Glomerular visceral epithelial cell (primary cell): Measurements from ENCODE around the gene CCDC142.
"Not testable (repeated sequence)": the region's sequence is repeated elsewhere in the genome, so short reads cannot be mapped to it uniquely, and the experiment has no call there.

Experiments
- DNase-seq: peaks from one replicate; pipeline ENCODE4 v3.0.0-alpha.2; 2016; ENCODE audit errors: extremely low spot score

Gene CCDC142

GRCh38 chr2:74471332-74472065 lies 11.3 kb downstream of the CCDC142 start:
- DNase-seq, result no peak

GRCh38 chr2:74470742-74471141 lies 12.1 kb downstream of the CCDC142 start:
- DNase-seq, result not testable (repeated sequence)

- no peak for DNase-seq
Observed at GRCh38 chr2:74464406-74464805, 18.4 kb downstream of the CCDC142 start.

- DNase-seq, result no peak
Observed at GRCh38 chr2:74462786-74463105, 20.1 kb downstream of the CCDC142 start.

GRCh38 chr2:74462054-74462785 lies 20.6 kb downstream of the CCDC142 start:
- no peak for DNase-seq

- DNase-seq, result no peak
Observed at GRCh38 chr2:74461187-74462053, 21.4 kb downstream of the CCDC142 start.

- DNase-seq, result not testable (repeated sequence)
Observed at GRCh38 chr2:74460187-74460586, 22.6 kb downstream of the CCDC142 start.

- not testable (repeated sequence) for DNase-seq
Observed at GRCh38 chr2:74459503-74460118, 23.2 kb downstream of the CCDC142 start.

GRCh38 chr2:74458938-74459363 lies 23.8 kb downstream of the CCDC142 start:
- DNase-seq, result no peak

GRCh38 chr2:74458132-74458937 lies 24.5 kb downstream of the CCDC142 start, which contains the start of gene WBP1:
TSS of gene WBP1 (plus strand) at chr2:74458438. CDS start at chr2:74458603, 165 bp downstream.
- peak; percentile 100 for DNase-seq

GRCh38 chr2:74457549-74458131 lies 25.2 kb downstream of the CCDC142 start:
- peak; percentile 63 for DNase-seq

GRCh38 chr2:74457129-74457548 lies 25.7 kb downstream of the CCDC142 start:
- DNase-seq, result no peak

GRCh38 chr2:74454654-74455511 lies 27.9 kb downstream of the CCDC142 start, which contains the start of gene INO80B:
TSS of gene INO80B (plus strand) at chr2:74455087. CDS start at chr2:74455117, 30 bp downstream.
- peak; percentile 96 for DNase-seq

GRCh38 chr2:74450570-74451190 lies 32.1 kb downstream of the CCDC142 start:
- no peak for DNase-seq

- DNase-seq, result no peak
Observed at GRCh38 chr2:74448771-74449170, 34.0 kb downstream of the CCDC142 start.

GRCh38 chr2:74447230-74447999 lies 35.4 kb downstream of the CCDC142 start:
- no peak for DNase-seq

- no peak for DNase-seq
Observed at GRCh38 chr2:74444498-74445318, 38.1 kb downstream of the CCDC142 start.
